Vagina (tissue), 2 donors: ENCODE data around the gene PKDCC. TPM values are rescaled to one million over a fixed set of nuclear protein-coding genes. Genes with fewer than 3 reads are reported as not detected.
A peak's percentile ranks its signal among the peaks of the same experiment; 100 is the strongest.

Experiments
- DNase-seq, 2 donors: peaks; one replicate each; pipeline ENCODE4 v3.0.0-alpha.2; 2017; ENCODE audit errors: extremely low spot score in 2 of 2
- H3K27ac ChIP-seq: fragments of 200-600 bp; sonication (generic); one replicate; pipeline ENCODE4 v1.5.1; 2019
- H3K27me3 ChIP-seq: fragments of 200-600 bp; sonication (generic); one replicate; pipeline ENCODE4 v1.5.1; 2019
- H3K36me3 ChIP-seq, 2 donors: fragments of 200-600 bp; sonication (generic); one replicate each; pipeline ENCODE4 v1.5.1; 2017 to 2019
- H3K4me1 ChIP-seq: fragments of 200-600 bp; sonication (generic); one replicate; pipeline ENCODE4 v1.5.1; 2019
- H3K4me3 ChIP-seq, 2 donors: fragments of 200-600 bp; sonication (generic); 1 replicate in 1 of 2; 2 replicates in 1 of 2; pipeline ENCODE4 v1.5.1; 2016 to 2019
- H3K9me3 ChIP-seq: fragments of 200-600 bp; sonication (generic); one replicate; pipeline ENCODE4 v1.5.1; 2019
- POLR2A ChIP-seq, 2 donors: fragments of 450-650 bp; IDR thresholded peaks; one replicate each; pipeline ENCODE4 v1.6.1; 2017; ENCODE audit warnings: antibody characterized with exemption in 2 of 2, mild to moderate bottlenecking in 2 of 2, moderate library complexity in 2 of 2
- POLR2AphosphoS5 ChIP-seq, 2 donors: sonication (generic); formaldehyde crosslinking; IDR thresholded peaks; one replicate each; pipeline ENCODE4 v1.9.0; 2017; ENCODE audit warnings: antibody characterized with exemption in 2 of 2, mild to moderate bottlenecking in 2 of 2, low read depth in 1 of 2; ENCODE audit not compliant: insufficient read depth in 1 of 2
- intact Hi-C: fragments of 100-400 bp; cut with DNase I; formaldehyde crosslinking; loops from one replicate; pipeline ENCODE4 v1.15.1; 2023
- total RNA-seq: library from RNA; depleted of rRNA; stranded (reverse); fragments of >200 nt; gene quantifications from one replicate; pipeline ENCODE4 v1.2.3, GENCODE V29; 2016
- TF ChIP-seq, protein P1 (sequence below), 3 experiments: fragments of 450-650 bp in 2 of 3; fragments of 200-600 bp in 1 of 3; sonication (generic) in 1 of 3; IDR thresholded peaks; one replicate each; pipeline ENCODE4 v1.5.1; 2017 to 2019; ENCODE audit warnings: antibody characterized with exemption in 3 of 3, mild to moderate bottlenecking in 2 of 3, moderate library complexity in 2 of 3

The PKDCC gene
- total RNA-seq, 1 donor from 2014 or later, result 146 TPM

- H3K9me3 ChIP-seq, result no peaks in the 10 kb centered on the region
- H3K27me3 ChIP-seq, result no peaks in the 10 kb centered on the region
- H3K36me3 ChIP-seq, result no peaks in the 10 kb centered on the region
- no peak overlapping the region for H3K27ac ChIP-seq
- no peak for TF ChIP-seq POLR2AphosphoS5 (IDR thresholded peaks at IDR 0.05; ENCODE audit: insufficient read depth in 1 of 2, low read depth in 1 of 2)
- TF ChIP-seq POLR2A (IDR thresholded peaks at IDR 0.05), result no peak
- TF ChIP-seq, protein P1, sequence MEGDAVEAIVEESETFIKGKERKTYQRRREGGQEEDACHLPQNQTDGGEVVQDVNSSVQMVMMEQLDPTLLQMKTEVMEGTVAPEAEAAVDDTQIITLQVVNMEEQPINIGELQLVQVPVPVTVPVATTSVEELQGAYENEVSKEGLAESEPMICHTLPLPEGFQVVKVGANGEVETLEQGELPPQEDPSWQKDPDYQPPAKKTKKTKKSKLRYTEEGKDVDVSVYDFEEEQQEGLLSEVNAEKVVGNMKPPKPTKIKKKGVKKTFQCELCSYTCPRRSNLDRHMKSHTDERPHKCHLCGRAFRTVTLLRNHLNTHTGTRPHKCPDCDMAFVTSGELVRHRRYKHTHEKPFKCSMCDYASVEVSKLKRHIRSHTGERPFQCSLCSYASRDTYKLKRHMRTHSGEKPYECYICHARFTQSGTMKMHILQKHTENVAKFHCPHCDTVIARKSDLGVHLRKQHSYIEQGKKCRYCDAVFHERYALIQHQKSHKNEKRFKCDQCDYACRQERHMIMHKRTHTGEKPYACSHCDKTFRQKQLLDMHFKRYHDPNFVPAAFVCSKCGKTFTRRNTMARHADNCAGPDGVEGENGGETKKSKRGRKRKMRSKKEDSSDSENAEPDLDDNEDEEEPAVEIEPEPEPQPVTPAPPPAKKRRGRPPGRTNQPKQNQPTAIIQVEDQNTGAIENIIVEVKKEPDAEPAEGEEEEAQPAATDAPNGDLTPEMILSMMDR (IDR thresholded peaks at IDR 0.05), result no peak
- peaks cover 19% of the 10 kb centered on the region for H3K4me1 ChIP-seq
- intact Hi-C loops, result no loop called here
- no peak overlapping the region for H3K4me3 ChIP-seq
- DNase-seq, result no peak
Measured at GRCh38 chr2:42042631-42043355, 5.0 kb upstream of the PKDCC start.

- DNase-seq, result no peak
- intact Hi-C loops, result no loop called here
- no peak overlapping the region for H3K4me3 ChIP-seq
- TF ChIP-seq, protein P1 (IDR thresholded peaks at IDR 0.05), result no peak
- TF ChIP-seq POLR2A (IDR thresholded peaks at IDR 0.05) (no peak), POLR2AphosphoS5 (IDR thresholded peaks at IDR 0.05; ENCODE audit: insufficient read depth in 1 of 2, low read depth in 1 of 2) (no peak)
- H3K9me3 ChIP-seq, result no peaks in the 10 kb centered on the region
- H3K4me1 ChIP-seq, result peaks cover 19% of the 10 kb centered on the region
- no peak overlapping the region for H3K27ac ChIP-seq
- H3K36me3 ChIP-seq, result no peaks in the 10 kb centered on the region
- H3K27me3 ChIP-seq, result no peaks in the 10 kb centered on the region
Measured at GRCh38 chr2:42043789-42044394, 3.9 kb upstream of the PKDCC start.

- Histone ChIP-seq H3K4me1 (peaks cover 19% of the 10 kb centered on the region), H3K27ac (no peak overlapping the region), H3K9me3 (no peaks in the 10 kb centered on the region), H3K36me3 (no peaks in the 10 kb centered on the region), H3K27me3 (no peaks in the 10 kb centered on the region), H3K4me3 (no peak overlapping the region)
- TF ChIP-seq POLR2A (IDR thresholded peaks at IDR 0.05) (no peak), POLR2AphosphoS5 (IDR thresholded peaks at IDR 0.05; ENCODE audit: insufficient read depth in 1 of 2, low read depth in 1 of 2) (no peak)
- TF ChIP-seq, protein P1 (IDR thresholded peaks at IDR 0.05), result no peak
- DNase-seq, result no peak
- intact Hi-C loops, result no loop called here
Measured at GRCh38 chr2:42044939-42045338, 2.9 kb upstream of the PKDCC start.

GRCh38 chr2:42045352-42045751, 2.5 kb upstream of the PKDCC start:
- DNase-seq, result no peak
- intact Hi-C loops, result no loop called here
- peak overlapping the region; percentile 85 for H3K27ac ChIP-seq

More at GRCh38 chr2:42045352-42045751, 2.5 kb upstream of the PKDCC start:
- H3K9me3 ChIP-seq, result no peaks in the 10 kb centered on the region
- TF ChIP-seq, protein P1 (IDR thresholded peaks at IDR 0.05), result no peak
- TF ChIP-seq POLR2A (IDR thresholded peaks at IDR 0.05), result no peak
- TF ChIP-seq POLR2AphosphoS5 (IDR thresholded peaks at IDR 0.05; ENCODE audit: insufficient read depth in 1 of 2, low read depth in 1 of 2), result no peak
- H3K4me3 ChIP-seq, result no peak overlapping the region
- no peaks in the 10 kb centered on the region for H3K36me3 ChIP-seq
- peaks cover 19% of the 10 kb centered on the region for H3K4me1 ChIP-seq
- no peaks in the 10 kb centered on the region for H3K27me3 ChIP-seq
